ENCODE data around the gene DPP6.

DPP6 gene

GRCh38 chr7:154353355-154353767, 301.2 kb downstream of the DPP6 start:
- no peak overlapping the region for H3K27ac ChIP-seq
- in situ Hi-C loops (cut with HindIII; ENCODE audit: low pct_ligation_motif_present, low sequenced_read_pairs) = no loop called here
- no peak for TF ChIP-seq CTCF (IDR thresholded peaks at IDR 0.05; ENCODE audit: low read depth, low read length, missing control alignments)
- H3K36me3 ChIP-seq (replicated peaks) = no peaks in the 10 kb centered on the region
- H3K27me3 ChIP-seq (replicated peaks) = no peaks in the 10 kb centered on the region
- no peak overlapping the region for H3K4me3 ChIP-seq (ENCODE audit: low read depth, low read length)
- DNase-seq = no peak

GRCh38 chr7:154364170-154364569, 312.0 kb downstream of the DPP6 start:
- no peak for DNase-seq
- H3K36me3 ChIP-seq (replicated peaks) = no peaks in the 10 kb centered on the region
- H3K27ac ChIP-seq = no peak overlapping the region
- H3K27me3 ChIP-seq (replicated peaks) = no peaks in the 10 kb centered on the region
- in situ Hi-C loops (cut with HindIII; ENCODE audit: low pct_ligation_motif_present, low sequenced_read_pairs) = no loop called here
- no peak for TF ChIP-seq CTCF (IDR thresholded peaks at IDR 0.05; ENCODE audit: low read depth, low read length, missing control alignments)
- H3K4me3 ChIP-seq (ENCODE audit: low read depth, low read length) = no peak overlapping the region

GRCh38 chr7:154371424-154371823, 319.2 kb downstream of the DPP6 start:
- Histone ChIP-seq H3K36me3 (replicated peaks) (no peaks in the 10 kb centered on the region), H3K4me3 (ENCODE audit: low read depth, low read length) (no peak overlapping the region), H3K27me3 (replicated peaks) (no peaks in the 10 kb centered on the region), H3K27ac (no peak overlapping the region)
- TF ChIP-seq CTCF (IDR thresholded peaks at IDR 0.05; ENCODE audit: low read depth, low read length, missing control alignments) = no peak
- DNase-seq = no peak
- in situ Hi-C loops (cut with HindIII; ENCODE audit: low pct_ligation_motif_present, low sequenced_read_pairs) = no loop called here

GRCh38 chr7:154372011-154372601, 319.9 kb downstream of the DPP6 start:
- H3K27me3 ChIP-seq (replicated peaks) = no peaks in the 10 kb centered on the region
- H3K36me3 ChIP-seq (replicated peaks) = no peaks in the 10 kb centered on the region
- H3K4me3 ChIP-seq (ENCODE audit: low read depth, low read length) = no peak overlapping the region
- H3K27ac ChIP-seq = no peak overlapping the region
- TF ChIP-seq CTCF (IDR thresholded peaks at IDR 0.05; ENCODE audit: low read depth, low read length, missing control alignments) = no peak
- DNase-seq = no peak
- in situ Hi-C loops (cut with HindIII; ENCODE audit: low pct_ligation_motif_present, low sequenced_read_pairs) = no loop called here

- TF ChIP-seq CTCF (IDR thresholded peaks at IDR 0.05; ENCODE audit: low read depth, low read length, missing control alignments) = no peak
- no peak overlapping the region for H3K4me3 ChIP-seq (ENCODE audit: low read depth, low read length)
Measured at GRCh38 chr7:154373956-154374355, 321.8 kb downstream of the DPP6 start.

GRCh38 chr7:154375956-154376355, 323.8 kb downstream of the DPP6 start:
- in situ Hi-C loops (cut with HindIII; ENCODE audit: low pct_ligation_motif_present, low sequenced_read_pairs) = no loop called here
- DNase-seq = no peak
- TF ChIP-seq CTCF (IDR thresholded peaks at IDR 0.05; ENCODE audit: low read depth, low read length, missing control alignments) = no peak
- no peak overlapping the region for H3K27ac ChIP-seq
- no peaks in the 10 kb centered on the region for H3K27me3 ChIP-seq (replicated peaks)
- H3K4me3 ChIP-seq (ENCODE audit: low read depth, low read length) = no peak overlapping the region
- H3K36me3 ChIP-seq (replicated peaks) = no peaks in the 10 kb centered on the region

More at GRCh38 chr7:154373956-154374355, 321.8 kb downstream of the DPP6 start:
- H3K27ac ChIP-seq = no peak overlapping the region
- no peaks in the 10 kb centered on the region for H3K36me3 ChIP-seq (replicated peaks)
- no peak for DNase-seq
- in situ Hi-C loops (cut with HindIII; ENCODE audit: low pct_ligation_motif_present, low sequenced_read_pairs) = no loop called here
- no peaks in the 10 kb centered on the region for H3K27me3 ChIP-seq (replicated peaks)

All from brain microvascular endothelial cell (primary cell).